ENCODE results near the gene KCP.

The KCP gene

GRCh38 chr7:128838109-128838779 lies 72.3 kb downstream of the KCP start:
- no peak for DNase-seq

DNA sequence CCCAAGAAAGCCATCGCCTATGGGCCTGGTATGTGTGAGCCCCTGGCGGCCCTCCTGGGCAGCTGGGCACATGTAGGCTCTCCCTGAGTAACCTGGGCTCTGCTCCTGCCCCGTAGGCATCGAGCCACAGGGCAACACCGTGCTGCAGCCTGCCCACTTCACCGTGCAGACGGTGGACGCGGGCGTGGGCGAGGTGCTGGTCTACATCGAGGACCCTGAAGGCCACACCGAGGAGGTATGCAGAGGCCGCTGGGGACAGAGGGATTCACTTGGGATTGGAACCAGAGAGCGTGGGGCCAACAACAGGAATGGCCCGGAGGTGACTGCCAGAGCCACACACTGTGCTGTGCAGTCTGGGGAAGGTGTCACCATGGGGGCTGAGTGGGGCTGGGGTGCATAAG lies 73.0 kb downstream of the KCP start:
- no peak for DNase-seq

DNA sequence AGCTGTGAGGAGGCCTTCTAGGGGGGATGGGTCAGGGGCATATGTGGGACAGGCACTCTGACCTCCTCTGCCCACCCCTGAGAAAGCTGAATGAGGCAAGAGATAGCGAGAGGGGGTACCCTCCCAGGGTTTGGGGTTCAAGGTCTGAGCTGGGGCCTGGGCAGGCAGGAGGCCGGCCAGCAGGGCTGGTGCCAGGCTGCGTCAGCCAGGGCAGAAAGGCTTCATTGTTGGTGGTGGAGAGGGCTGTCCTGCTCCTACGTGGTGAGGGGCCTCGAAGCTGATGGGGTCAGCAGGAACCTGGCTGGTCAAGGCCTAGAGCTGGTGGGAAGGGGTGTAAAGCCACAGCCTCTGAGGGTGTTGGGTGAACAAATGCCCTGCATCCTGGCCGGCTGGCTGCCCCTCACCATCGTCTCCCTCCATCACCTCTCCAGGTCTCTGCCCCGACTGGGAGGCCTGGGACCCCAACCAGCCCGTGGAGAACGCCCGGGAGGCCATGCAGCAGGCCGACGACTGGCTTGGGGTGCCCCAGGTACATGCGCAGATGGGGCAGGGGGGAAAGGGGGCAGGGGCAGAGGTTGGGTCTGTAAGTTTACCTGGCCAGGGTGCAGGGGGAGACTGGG lies 73.7 kb downstream of the KCP start:
- no peak for DNase-seq

DNA sequence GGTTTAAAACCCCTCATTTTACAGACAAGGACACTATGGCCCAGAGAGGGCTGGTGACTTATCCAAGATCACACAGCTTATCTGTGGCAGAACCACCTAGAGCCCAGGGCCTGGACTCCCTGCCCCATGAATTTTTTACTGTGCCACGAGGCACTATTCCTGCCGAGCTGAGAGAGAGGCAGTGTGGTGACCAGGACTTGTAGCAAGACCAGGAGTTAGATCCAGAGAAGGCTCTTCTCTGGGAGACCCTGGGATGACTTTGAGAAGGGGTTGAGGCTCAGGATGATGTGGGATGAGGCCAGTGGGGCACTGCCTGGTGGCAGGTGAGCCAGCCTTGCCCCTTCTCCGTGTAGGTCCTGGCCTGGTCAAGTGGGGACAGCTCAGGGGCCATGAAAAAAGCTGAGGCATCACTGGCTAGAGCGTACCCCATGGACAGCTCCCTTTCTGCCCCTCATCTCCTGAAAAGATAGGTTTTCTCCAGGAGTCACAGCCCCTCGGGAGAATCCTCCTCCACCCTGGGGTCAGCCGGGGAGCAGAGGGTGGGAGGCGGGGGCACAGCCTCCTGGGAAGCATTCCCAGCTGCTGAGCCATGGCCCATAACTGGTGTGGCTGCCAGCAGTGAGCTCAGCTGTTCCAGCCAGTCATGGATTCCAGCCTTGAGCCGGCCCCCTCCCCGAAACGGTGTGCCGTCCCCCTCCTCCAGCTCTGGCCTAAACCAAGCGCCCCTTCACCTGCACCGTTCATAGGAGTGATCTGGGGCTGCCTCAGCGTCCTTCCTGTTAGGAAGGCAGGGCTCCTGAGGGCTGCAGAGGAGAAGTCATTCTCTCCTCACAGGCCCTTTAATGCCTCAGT lies 74.5 kb downstream of the KCP start:
- no peak for DNase-seq

GRCh38 chr7:128835231-128835751 lies 75.2 kb downstream of the KCP start:
- DNase-seq, result no peak

GRCh38 chr7:128833946-128834325 lies 76.6 kb downstream of the KCP start:
- DNase-seq, result no peak

DNA sequence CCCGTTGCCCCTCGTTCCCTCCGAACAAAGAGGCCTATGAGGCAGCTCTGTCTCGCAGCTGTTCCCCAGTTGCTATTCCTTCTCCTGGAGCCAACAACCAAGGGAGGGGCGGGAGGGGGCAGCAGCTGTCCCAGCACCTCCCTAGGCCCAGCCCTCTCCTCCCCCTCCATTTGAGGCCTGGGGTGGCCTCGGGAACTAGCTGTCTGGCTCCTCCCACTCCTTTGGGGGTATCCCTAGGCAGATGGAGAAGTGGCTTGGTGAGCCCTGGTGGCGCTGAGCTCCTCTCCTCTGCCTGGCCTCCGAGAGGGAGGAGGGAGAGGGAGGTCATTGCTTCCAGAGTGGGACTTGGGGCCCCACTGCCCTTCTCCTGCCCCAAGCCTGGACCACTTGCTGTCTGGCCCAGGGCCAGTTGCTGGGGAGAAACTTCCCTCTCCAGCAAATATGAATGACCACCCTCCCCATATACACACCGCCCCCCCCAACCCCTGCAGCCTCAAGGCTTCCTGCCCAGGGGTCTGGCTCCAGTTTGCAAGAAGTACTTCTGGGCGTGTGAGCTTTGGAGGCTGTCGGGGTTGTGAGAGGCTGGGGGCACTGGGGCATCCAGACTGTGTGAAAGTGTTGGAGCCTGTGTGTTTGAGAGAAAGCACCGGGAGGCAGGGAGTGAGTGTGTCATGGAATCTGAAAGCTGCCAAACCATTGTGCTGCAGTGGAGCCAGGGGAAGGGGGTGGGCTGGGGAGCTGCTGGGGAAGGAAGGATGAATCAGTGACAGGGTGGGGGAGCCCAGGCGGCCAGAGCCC lies 77.2 kb downstream of the KCP start:
- DNase-seq, result no peak

DNA sequence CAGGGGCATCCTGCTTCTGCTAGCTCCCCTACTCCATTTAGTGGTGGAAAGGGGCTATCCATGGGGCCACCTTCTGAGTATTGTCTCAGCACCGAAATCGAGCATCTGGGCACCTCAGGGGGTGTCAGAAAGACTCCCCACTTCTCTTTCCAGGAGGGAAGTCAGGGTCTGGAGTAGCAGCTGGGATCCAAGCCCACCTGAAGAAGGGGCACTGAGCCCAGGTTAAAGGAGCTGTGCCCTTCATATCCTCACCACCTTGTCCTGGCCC lies 77.7 kb downstream of the KCP start:
- no peak for DNase-seq

GRCh38 chr7:128831994-128832879 lies 78.3 kb downstream of the KCP start:
- peak in 1 of 2 experiments; percentile 23 for DNase-seq

GRCh38 chr7:128831178-128831993 lies 79.1 kb downstream of the KCP start:
- peak; percentile 30 to 40 for DNase-seq

DNA sequence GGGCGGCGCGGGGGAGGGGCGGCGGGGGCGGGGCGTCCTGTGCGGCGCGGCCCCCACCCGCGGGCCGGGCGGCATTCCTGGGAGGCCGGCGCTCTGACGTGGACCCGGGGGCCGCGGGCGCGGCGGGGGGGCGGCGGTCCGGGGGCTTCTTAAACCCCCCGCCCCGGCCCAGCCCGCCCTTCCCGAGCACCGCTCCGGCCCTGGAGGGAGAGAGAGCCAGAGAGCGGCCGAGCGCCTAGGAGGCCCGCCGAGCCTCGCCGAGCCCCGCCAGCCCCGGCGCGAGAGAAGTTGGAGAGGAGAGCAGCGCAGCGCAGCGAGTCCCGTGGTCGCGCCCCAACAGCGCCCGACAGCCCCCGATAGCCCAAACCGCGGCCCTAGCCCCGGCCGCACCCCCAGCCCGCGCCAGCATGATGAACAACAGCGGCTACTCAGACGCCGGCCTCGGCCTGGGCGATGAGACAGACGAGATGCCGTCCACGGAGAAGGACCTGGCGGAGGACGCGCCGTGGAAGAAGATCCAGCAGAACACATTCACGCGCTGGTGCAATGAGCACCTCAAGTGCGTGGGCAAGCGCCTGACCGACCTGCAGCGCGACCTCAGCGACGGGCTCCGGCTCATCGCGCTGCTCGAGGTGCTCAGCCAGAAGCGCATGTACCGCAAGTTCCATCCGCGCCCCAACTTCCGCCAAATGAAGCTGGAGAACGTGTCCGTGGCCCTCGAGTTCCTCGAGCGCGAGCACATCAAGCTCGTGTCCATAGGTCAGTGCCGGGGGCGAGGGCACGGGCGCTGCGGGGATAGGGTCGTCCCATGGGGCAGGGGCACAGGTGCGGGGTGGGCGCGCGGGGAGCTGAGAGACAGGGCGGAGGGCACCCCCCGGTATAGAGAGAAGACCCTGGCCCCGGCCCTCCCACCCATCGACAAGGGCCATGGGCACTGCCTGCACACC lies 80.0 kb downstream of the KCP start, which contains the start of gene FLNC:
FLNC (plus strand) TSS at position 176 of the 947 bp plus-strand sequence; CDS start at position 408, 232 bp downstream.
- peak; percentile 52 to 59 for DNase-seq

- no peak for DNase-seq
Measured at GRCh38 chr7:128829391-128830166, 80.9 kb downstream of the KCP start.

DNA sequence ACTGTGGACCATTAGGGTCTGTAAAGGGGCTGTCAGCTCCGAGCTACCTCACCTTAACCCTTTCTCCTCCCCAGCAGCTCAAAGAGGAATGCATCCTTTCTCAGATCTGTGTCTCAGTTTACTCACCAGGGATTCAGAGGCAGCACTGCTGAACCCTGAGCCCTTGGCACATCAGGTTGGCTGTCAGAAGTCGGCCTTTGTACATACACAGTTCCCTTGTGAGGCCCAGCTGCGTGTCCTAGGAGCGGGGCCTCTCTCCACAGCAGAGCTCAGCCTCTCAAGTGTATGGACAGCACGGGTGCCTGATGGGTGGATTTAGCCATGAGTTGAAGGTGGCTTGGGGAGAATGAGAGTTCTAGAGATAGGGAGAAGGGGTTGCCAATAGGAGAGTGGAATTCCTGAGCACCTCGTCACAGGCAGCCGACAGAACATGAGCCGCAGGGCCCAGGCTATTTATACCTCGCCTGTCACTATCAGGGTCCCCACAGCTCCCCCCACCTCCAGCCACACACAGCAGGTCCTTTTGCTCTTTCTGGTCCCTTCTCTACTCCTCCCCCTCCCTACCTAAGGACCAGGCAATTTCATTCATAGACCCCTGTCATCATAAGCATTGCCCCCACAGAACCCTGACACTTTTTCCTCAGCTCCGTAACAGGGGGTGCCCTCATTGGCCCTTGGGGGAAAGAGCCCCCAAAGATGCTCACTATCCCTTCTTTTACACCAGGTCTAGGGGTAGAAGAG lies 82.4 kb downstream of the KCP start:
- no peak for DNase-seq

- no peak for DNase-seq
Measured at GRCh38 chr7:128827248-128827958, 83.1 kb downstream of the KCP start.

GRCh38 chr7:128826916-128827247 lies 83.6 kb downstream of the KCP start:
- DNase-seq, result no peak
